Spleen (tissue), 7 donors: ENCODE measurements around the gene NDE1.

ENCODE experiments used
- CTCF ChIP-seq, 11 experiments: fragments of 200-600 bp in 7 of 11; fragments of 450-650 bp in 4 of 11; sonication (generic) in 4 of 11; IDR thresholded peaks in 8 of 11; conservative IDR thresholded peaks in 3 of 11; 1 replicate in 7 of 11; 2 replicates in 4 of 11; pipeline versions ENCODE4 v1.4.0 to v1.8.0; 2016 to 2021; ENCODE audit warnings: antibody characterized with exemption in 11 of 11, inconsistent platforms in 4 of 11, mild to moderate bottlenecking in 1 of 11
- POLR2A ChIP-seq, 3 donors: fragments of 450-650 bp; IDR thresholded peaks; one replicate each; pipeline ENCODE4 v1.5.1; 2017; ENCODE audit warnings: antibody characterized with exemption in 3 of 3, mild to moderate bottlenecking in 1 of 3
- donor health status: DM: no; HTN: no; CAD: no; lungs with moderate emphysema.
- donor health status: DM: no; HTN: no; CAD: no.
- donor health status: DM: no; HTN: no; CAD: no.

- TF ChIP-seq CTCF (IDR thresholded peaks at IDR 0.05 in 8 of 11, conservative IDR thresholded peaks at IDR 0.05 in 3 of 11) (no peak), POLR2A (IDR thresholded peaks at IDR 0.05) (no peak)
These were observed 28.2 kb upstream of the NDE1 start for GRCh38 chr16:15621889-15622288.
